Right lobe of liver (tissue), 4 donors: ENCODE measurements around the gene ITPRIPL1.

ENCODE experiments used
- CTCF ChIP-seq, 4 donors: fragments of 200-600 bp in 3 of 4; fragments of 450-650 bp in 1 of 4; IDR thresholded peaks; one replicate each; pipeline versions ENCODE4 v1.5.1 to v1.8.0; 2016 to 2022; ENCODE audit warnings: antibody characterized with exemption in 4 of 4, mild to moderate bottlenecking in 2 of 4
- POLR2A ChIP-seq: fragments of 450-650 bp; IDR thresholded peaks from one replicate; pipeline ENCODE4 v1.6.1; 2017; ENCODE audit warnings: antibody characterized with exemption, mild to moderate bottlenecking
- donor health status: DM: no; HTN: no; CAD: no.
- donor health status: DM: no; HTN: no; CAD: no.
- donor health status: DM: no; HTN: yes; CAD: no.

- TF ChIP-seq CTCF (IDR thresholded peaks at IDR 0.05): no peak
- TF ChIP-seq POLR2A: no peak
These were observed 8.6 kb downstream of the ITPRIPL1 start for GRCh38 chr2:96333708-96334107.
